ENCODE data around the gene HSF5.

- TF ChIP-seq CTCF (IDR thresholded peaks at IDR 0.05; ENCODE audit: borderline replicate concordance, extremely low read depth, low read length, poor library complexity, severe bottlenecking) (no peak), EZH2 (IDR thresholded peaks at IDR 0.05; ENCODE audit: borderline replicate concordance, low read depth, low read length, severe bottlenecking) (no peak)
These were observed 115.2 kb downstream of the HSF5 start for GRCh38 chr17:58373003-58373402.

Data from DND-41 (cell line).